Measurements from ENCODE around the gene SLC2A9.

The SLC2A9 gene

GRCh38 chr4:9924750-9925149 is 96.5 kb downstream of the SLC2A9 start:
- TF ChIP-seq TAF1 (IDR thresholded peaks at IDR 0.05; ENCODE audit: low read depth), result no peak
- TF ChIP-seq CEBPB (IDR thresholded peaks at IDR 0.05), result no peak

- TF ChIP-seq TCF12 (IDR thresholded peaks at IDR 0.05; ENCODE audit: low read depth) (no peak), TAF1 (IDR thresholded peaks at IDR 0.05; ENCODE audit: low read depth) (no peak), EGR1 (IDR thresholded peaks at IDR 0.05) (no peak), CREB1 (IDR thresholded peaks at IDR 0.05; ENCODE audit: low read depth) (no peak), CEBPB (IDR thresholded peaks at IDR 0.05) (no peak), RAD21 (IDR thresholded peaks at IDR 0.05; ENCODE audit: low read depth) (no peak), FOXM1 (IDR thresholded peaks at IDR 0.05; ENCODE audit: borderline replicate concordance, low read depth) (no peak), YY1 (IDR thresholded peaks at IDR 0.05; ENCODE audit: low read depth) (no peak), MAX (IDR thresholded peaks at IDR 0.05) (no peak), NFIC (IDR thresholded peaks at IDR 0.05) (no peak), TEAD4 (IDR thresholded peaks at IDR 0.05) (no peak), ZBTB7A (IDR thresholded peaks at IDR 0.05; ENCODE audit: low read depth) (no peak), USF1 (IDR thresholded peaks at IDR 0.05) (no peak), EP300 (IDR thresholded peaks at IDR 0.05; ENCODE audit: borderline replicate concordance) (no peak)
- TF ChIP-seq, protein P1, sequence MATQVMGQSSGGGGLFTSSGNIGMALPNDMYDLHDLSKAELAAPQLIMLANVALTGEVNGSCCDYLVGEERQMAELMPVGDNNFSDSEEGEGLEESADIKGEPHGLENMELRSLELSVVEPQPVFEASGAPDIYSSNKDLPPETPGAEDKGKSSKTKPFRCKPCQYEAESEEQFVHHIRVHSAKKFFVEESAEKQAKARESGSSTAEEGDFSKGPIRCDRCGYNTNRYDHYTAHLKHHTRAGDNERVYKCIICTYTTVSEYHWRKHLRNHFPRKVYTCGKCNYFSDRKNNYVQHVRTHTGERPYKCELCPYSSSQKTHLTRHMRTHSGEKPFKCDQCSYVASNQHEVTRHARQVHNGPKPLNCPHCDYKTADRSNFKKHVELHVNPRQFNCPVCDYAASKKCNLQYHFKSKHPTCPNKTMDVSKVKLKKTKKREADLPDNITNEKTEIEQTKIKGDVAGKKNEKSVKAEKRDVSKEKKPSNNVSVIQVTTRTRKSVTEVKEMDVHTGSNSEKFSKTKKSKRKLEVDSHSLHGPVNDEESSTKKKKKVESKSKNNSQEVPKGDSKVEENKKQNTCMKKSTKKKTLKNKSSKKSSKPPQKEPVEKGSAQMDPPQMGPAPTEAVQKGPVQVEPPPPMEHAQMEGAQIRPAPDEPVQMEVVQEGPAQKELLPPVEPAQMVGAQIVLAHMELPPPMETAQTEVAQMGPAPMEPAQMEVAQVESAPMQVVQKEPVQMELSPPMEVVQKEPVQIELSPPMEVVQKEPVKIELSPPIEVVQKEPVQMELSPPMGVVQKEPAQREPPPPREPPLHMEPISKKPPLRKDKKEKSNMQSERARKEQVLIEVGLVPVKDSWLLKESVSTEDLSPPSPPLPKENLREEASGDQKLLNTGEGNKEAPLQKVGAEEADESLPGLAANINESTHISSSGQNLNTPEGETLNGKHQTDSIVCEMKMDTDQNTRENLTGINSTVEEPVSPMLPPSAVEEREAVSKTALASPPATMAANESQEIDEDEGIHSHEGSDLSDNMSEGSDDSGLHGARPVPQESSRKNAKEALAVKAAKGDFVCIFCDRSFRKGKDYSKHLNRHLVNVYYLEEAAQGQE (IDR thresholded peaks at IDR 0.05; ENCODE audit: low read depth), result no peak
Measured at GRCh38 chr4:9923195-9923812, 98.0 kb downstream of the SLC2A9 start.

- TF ChIP-seq CEBPB (IDR thresholded peaks at IDR 0.05) (no peak), CREB1 (IDR thresholded peaks at IDR 0.05; ENCODE audit: low read depth) (no peak), NFIC (IDR thresholded peaks at IDR 0.05) (no peak), TAF1 (IDR thresholded peaks at IDR 0.05; ENCODE audit: low read depth) (no peak), RAD21 (IDR thresholded peaks at IDR 0.05; ENCODE audit: low read depth) (no peak), ZBTB7A (IDR thresholded peaks at IDR 0.05; ENCODE audit: low read depth) (no peak), TEAD4 (IDR thresholded peaks at IDR 0.05) (no peak), TCF12 (IDR thresholded peaks at IDR 0.05; ENCODE audit: low read depth) (no peak)
- TF ChIP-seq, protein P1 (IDR thresholded peaks at IDR 0.05; ENCODE audit: low read depth), result no peak
Measured at GRCh38 chr4:9921326-9921725, 100.0 kb downstream of the SLC2A9 start.

GRCh38 chr4:9920029-9920428 is 101.3 kb downstream of the SLC2A9 start:
- TF ChIP-seq TAF1 (IDR thresholded peaks at IDR 0.05; ENCODE audit: low read depth) (no peak), TEAD4 (IDR thresholded peaks at IDR 0.05) (no peak), ZBTB7A (IDR thresholded peaks at IDR 0.05; ENCODE audit: low read depth) (no peak), NFIC (IDR thresholded peaks at IDR 0.05) (no peak), RAD21 (IDR thresholded peaks at IDR 0.05; ENCODE audit: low read depth) (no peak), EGR1 (IDR thresholded peaks at IDR 0.05) (no peak), MAX (IDR thresholded peaks at IDR 0.05) (no peak), USF1 (IDR thresholded peaks at IDR 0.05) (no peak)

GRCh38 chr4:9919047-9919446 is 102.2 kb downstream of the SLC2A9 start:
- no peak for TF ChIP-seq YY1 (IDR thresholded peaks at IDR 0.05; ENCODE audit: low read depth)
- no peak for TF ChIP-seq EP300 (IDR thresholded peaks at IDR 0.05; ENCODE audit: borderline replicate concordance)
- TF ChIP-seq TEAD4 (IDR thresholded peaks at IDR 0.05), result no peak

GRCh38 chr4:9918484-9918883 is 102.8 kb downstream of the SLC2A9 start:
- TF ChIP-seq EP300 (IDR thresholded peaks at IDR 0.05; ENCODE audit: borderline replicate concordance) (no peak), NFIC (IDR thresholded peaks at IDR 0.05) (no peak), TEAD4 (IDR thresholded peaks at IDR 0.05) (no peak), MAX (IDR thresholded peaks at IDR 0.05) (no peak), CREB1 (IDR thresholded peaks at IDR 0.05; ENCODE audit: low read depth) (no peak), EGR1 (IDR thresholded peaks at IDR 0.05) (no peak), YY1 (IDR thresholded peaks at IDR 0.05; ENCODE audit: low read depth) (no peak), ZBTB7A (IDR thresholded peaks at IDR 0.05; ENCODE audit: low read depth) (no peak), TAF1 (IDR thresholded peaks at IDR 0.05; ENCODE audit: low read depth) (no peak), CEBPB (IDR thresholded peaks at IDR 0.05) (no peak), USF1 (IDR thresholded peaks at IDR 0.05) (no peak), RAD21 (IDR thresholded peaks at IDR 0.05; ENCODE audit: low read depth) (no peak), TCF12 (IDR thresholded peaks at IDR 0.05; ENCODE audit: low read depth) (no peak), FOXM1 (IDR thresholded peaks at IDR 0.05; ENCODE audit: borderline replicate concordance, low read depth) (no peak)
- TF ChIP-seq, protein P1 (IDR thresholded peaks at IDR 0.05; ENCODE audit: low read depth), result no peak
